ENCODE results near the gene TMEM154. TPM values are rescaled to one million over a fixed set of nuclear protein-coding genes. Genes with fewer than 3 reads are reported as not detected.

Gene TMEM154
- total and polyA plus RNA-seq, 7 donors = under 0.01 to 3.2 (median 0.69) TPM

- no peaks in the 10 kb centered on the region for H3K4me1 ChIP-seq
- no peak for DNase-seq
- no peak for TF ChIP-seq EP300 (IDR thresholded peaks at IDR 0.05)
- TF ChIP-seq POLR2A (IDR thresholded peaks at IDR 0.05) = no peak
- no peak for TF ChIP-seq POLR2AphosphoS5 (IDR thresholded peaks at IDR 0.05)
- no peak for TF ChIP-seq CTCF (IDR thresholded peaks at IDR 0.05)
These were observed 6.3 kb downstream of the TMEM154 start for GRCh38 chr4:152673489-152673888.

GRCh38 chr4:152672206-152673092, 7.3 kb downstream of the TMEM154 start:
- no peaks in the 10 kb centered on the region for H3K27me3 ChIP-seq
- H3K27ac ChIP-seq = no peak overlapping the region
- DNase-seq = no peak
- H3K4me3 ChIP-seq = no peak overlapping the region
- no peaks in the 10 kb centered on the region for H3K36me3 ChIP-seq
- 92 to 94% methylated on average over 4 of the region's 4 CpGs for WGBS, 2 donors
- intact Hi-C loops (cut with DNase I) = no loop called here
- TF ChIP-seq CTCF (IDR thresholded peaks at IDR 0.05) (no peak), POLR2A (IDR thresholded peaks at IDR 0.05) (no peak), POLR2AphosphoS5 (IDR thresholded peaks at IDR 0.05) (no peak), EP300 (IDR thresholded peaks at IDR 0.05) (no peak)
- no peaks in the 10 kb centered on the region for H3K9me3 ChIP-seq
- no peaks in the 10 kb centered on the region for H3K4me1 ChIP-seq

More at GRCh38 chr4:152673489-152673888, 6.3 kb downstream of the TMEM154 start:
- Histone ChIP-seq H3K27me3 (peaks cover 0 to 1% (median 0%) of the 10 kb centered on the region in 3 donors), H3K9me3 (no peaks in the 10 kb centered on the region), H3K36me3 (no peaks in the 10 kb centered on the region), H3K27ac (no peak overlapping the region), H3K4me3 (no peak overlapping the region)
- intact Hi-C loops (cut with DNase I) = no loop called here
- 94% methylated on average over 4 of the region's 4 CpGs for WGBS, 2 donors

GRCh38 chr4:152668338-152668964, 11.3 kb downstream of the TMEM154 start:
- Histone ChIP-seq H3K4me1 (no peaks in the 10 kb centered on the region), H3K9me3 (no peaks in the 10 kb centered on the region), H3K4me3 (no peak overlapping the region), H3K27me3 (no peaks in the 10 kb centered on the region), H3K27ac (no peak overlapping the region), H3K36me3 (no peaks in the 10 kb centered on the region)
- intact Hi-C loops (cut with DNase I) = no loop called here
- TF ChIP-seq POLR2A (IDR thresholded peaks at IDR 0.05) = no peak
- no peak for TF ChIP-seq EP300 (IDR thresholded peaks at IDR 0.05)
- no peak for TF ChIP-seq POLR2AphosphoS5 (IDR thresholded peaks at IDR 0.05)
- TF ChIP-seq CTCF (IDR thresholded peaks at IDR 0.05) = no peak
- 92 to 95% methylated on average over 11 of the region's 11 CpGs for WGBS, 2 donors
- no peak for DNase-seq

- intact Hi-C loops (cut with DNase I) = no loop called here
- no peak for TF ChIP-seq POLR2A (IDR thresholded peaks at IDR 0.05)
- TF ChIP-seq POLR2AphosphoS5 (IDR thresholded peaks at IDR 0.05) = no peak
- TF ChIP-seq EP300 (IDR thresholded peaks at IDR 0.05) = no peak
- TF ChIP-seq CTCF (IDR thresholded peaks at IDR 0.05) = no peak
- Histone ChIP-seq H3K9me3 (no peaks in the 10 kb centered on the region), H3K36me3 (no peaks in the 10 kb centered on the region), H3K4me3 (no peak overlapping the region), H3K27ac (no peak overlapping the region), H3K27me3 (no peaks in the 10 kb centered on the region), H3K4me1 (no peaks in the 10 kb centered on the region)
- no peak for DNase-seq
- WGBS, 2 donors = 79 to 91% methylated on average over 3 of the region's 3 CpGs
These were observed 12.0 kb downstream of the TMEM154 start for GRCh38 chr4:152667781-152668180.

Data from sigmoid colon (tissue), 7 donors.